HEK293 (cell line): ENCODE data around the gene STX10.

Source experiments
- CTCF ChIA-PET: fragments of 350-600 bp; formaldehyde crosslinking; extraction: SDS; loops from one replicate; lab custom pipeline; 2021; ENCODE audit warnings: antibody characterized with exemption; lab: Yijun Ruan, JAX
- POLR2A ChIA-PET: fragments of 300-600 bp; formaldehyde crosslinking; extraction: SDS; loops from one replicate; lab custom pipeline; 2020; ENCODE audit warnings: antibody characterized with exemption, inconsistent platforms; lab: Yijun Ruan, JAX
- H3K27ac ChIP-seq: fragments of 200-500 bp; sonication (Bioruptor generic); 2 replicates; pipeline ENCODE4 v1.5.1; 2014; ENCODE audit warnings: low read depth, low read length, control low read depth, inconsistent platforms; ENCODE audit errors: extremely low read depth
- H3K36me3 ChIP-seq, 2 experiments: fragments of 200-500 bp in 1 of 2; sonication (Bioruptor generic) in 1 of 2; 1 replicate in 1 of 2; 2 replicates in 1 of 2; pipeline ENCODE4 v1.5.1; 2014 to 2017; ENCODE audit warnings: inconsistent platforms in 2 of 2, low read length in 2 of 2; ENCODE audit not compliant: control insufficient read depth in 2 of 2, insufficient read depth in 1 of 2
- H3K4me1 ChIP-seq: fragments of 200-500 bp; sonication (Bioruptor generic); 2 replicates; pipeline ENCODE4 v1.5.1; 2014; ENCODE audit warnings: mild to moderate bottlenecking, low read length, inconsistent platforms; ENCODE audit not compliant: control insufficient read depth, insufficient read depth
- H3K4me3 ChIP-seq: 2 replicates; pipeline ENCODE4 v1.5.1; 2011; ENCODE audit warnings: low read depth, mild to moderate bottlenecking, control low read depth, low read length, moderate library complexity
- H3K9me3 ChIP-seq: fragments of 200-500 bp; sonication (Bioruptor generic); 2 replicates; pipeline ENCODE4 v1.5.1; 2014; ENCODE audit warnings: low read depth, low read length, inconsistent platforms; ENCODE audit not compliant: control insufficient read depth, insufficient read depth
- EGR2 ChIP-seq: fragments of 450-650 bp; formaldehyde crosslinking; IDR thresholded peaks from 2 replicates; pipeline ENCODE4 v1.5.1; 2016; ENCODE audit warnings: low read depth, missing biosample characterization, missing genetic modification characterization
- KLF8 ChIP-seq: fragments of 450-650 bp; formaldehyde crosslinking; IDR thresholded peaks from 2 replicates; pipeline ENCODE4 v1.5.1; 2016; ENCODE audit warnings: missing biosample characterization, missing genetic modification characterization
- PRDM10 ChIP-seq: fragments of 450-650 bp; formaldehyde crosslinking; IDR thresholded peaks from 2 replicates; pipeline ENCODE4 v1.5.1; 2016; ENCODE audit warnings: missing biosample characterization, missing genetic modification characterization
- ZBTB7A ChIP-seq: fragments of 450-650 bp; formaldehyde crosslinking; IDR thresholded peaks from 2 replicates; pipeline ENCODE4 v1.5.1; 2016; ENCODE audit warnings: low read depth, missing biosample characterization, missing genetic modification characterization
- ZFP41 ChIP-seq: fragments of 450-650 bp; formaldehyde crosslinking; IDR thresholded peaks from 2 replicates; pipeline ENCODE4 v1.5.1; 2016; ENCODE audit warnings: missing biosample characterization, missing genetic modification characterization, borderline replicate concordance
- ZNF155 ChIP-seq: fragments of 450-650 bp; formaldehyde crosslinking; IDR thresholded peaks from 2 replicates; pipeline ENCODE4 v1.5.1; 2016; ENCODE audit warnings: missing biosample characterization, missing genetic modification characterization
- ZNF341 ChIP-seq: fragments of 450-650 bp; formaldehyde crosslinking; IDR thresholded peaks from 2 replicates; pipeline ENCODE4; 2016; ENCODE audit warnings: low read depth, missing biosample characterization, missing genetic modification characterization
- ZNF433 ChIP-seq: fragments of 450-650 bp; formaldehyde crosslinking; IDR thresholded peaks from 2 replicates; pipeline ENCODE4 v1.5.1; 2016; ENCODE audit warnings: missing biosample characterization, missing genetic modification characterization, low read depth
- ZNF488 ChIP-seq: fragments of 450-650 bp; formaldehyde crosslinking; IDR thresholded peaks from 2 replicates; pipeline ENCODE4 v1.5.1; 2016; ENCODE audit warnings: missing biosample characterization, missing genetic modification characterization
- ZNF704 ChIP-seq: fragments of 450-650 bp; formaldehyde crosslinking; IDR thresholded peaks from 2 replicates; pipeline ENCODE4 v1.5.1; 2016; ENCODE audit warnings: missing biosample characterization, missing genetic modification characterization
- ZNF747 ChIP-seq: fragments of 450-650 bp; formaldehyde crosslinking; IDR thresholded peaks from 2 replicates; pipeline ENCODE4 v1.5.1; 2016; ENCODE audit warnings: missing biosample characterization, missing genetic modification characterization
- ZNF776 ChIP-seq: fragments of 450-650 bp; formaldehyde crosslinking; IDR thresholded peaks from 2 replicates; pipeline ENCODE4 v1.5.0; 2017; ENCODE audit warnings: missing biosample characterization, missing genetic modification characterization, borderline replicate concordance
- TF ChIP-seq, protein P1 (sequence below): fragments of 450-650 bp; formaldehyde crosslinking; IDR thresholded peaks from 2 replicates; pipeline ENCODE4 v1.5.1; 2016; ENCODE audit warnings: missing biosample characterization, missing genetic modification characterization

Gene STX10

GRCh38 chr19:13102666-13103580, 47.3 kb downstream of the STX10 start, which contains the start of gene LYL1:
Gene LYL1 (minus strand): TSS chr19:13102858. CDS start chr19:13101171, 1,687 bp downstream.
- H3K4me1 ChIP-seq, result no peaks in the 10 kb centered on the region
- peaks cover 0 to 38% of the 10 kb centered on the region in 2 experiments; a peak in 2 of 3 replicates for H3K36me3 ChIP-seq
- H3K4me3 ChIP-seq, result no peak within 1 kb of the TSS
- no peak within 1 kb of the TSS for H3K27ac ChIP-seq
- no peaks in the 10 kb centered on the region for H3K9me3 ChIP-seq
- ChIA-PET POLR2A (no interaction called here), CTCF (no interaction called here)
- TF ChIP-seq ZNF341 (tag by site-specific recombination) (peak; percentile 51; the same call in 1 of the 2 replicates), ZNF155 (tag by site-specific recombination) (no peak)

- no peak overlapping the region for H3K4me3 ChIP-seq
- TF ChIP-seq EGR2 (no peak), ZNF747 (no peak), ZNF704 (tag by site-specific recombination) (no peak), ZNF433 (tag by site-specific recombination) (no peak), ZFP41 (tag by site-specific recombination) (no peak), ZBTB7A (tag by site-specific recombination) (no peak), ZNF488 (no peak), PRDM10 (tag by site-specific recombination) (no peak), KLF8 (tag by site-specific recombination) (no peak), ZNF776 (tag by site-specific recombination) (no peak)
- TF ChIP-seq, protein P1, sequence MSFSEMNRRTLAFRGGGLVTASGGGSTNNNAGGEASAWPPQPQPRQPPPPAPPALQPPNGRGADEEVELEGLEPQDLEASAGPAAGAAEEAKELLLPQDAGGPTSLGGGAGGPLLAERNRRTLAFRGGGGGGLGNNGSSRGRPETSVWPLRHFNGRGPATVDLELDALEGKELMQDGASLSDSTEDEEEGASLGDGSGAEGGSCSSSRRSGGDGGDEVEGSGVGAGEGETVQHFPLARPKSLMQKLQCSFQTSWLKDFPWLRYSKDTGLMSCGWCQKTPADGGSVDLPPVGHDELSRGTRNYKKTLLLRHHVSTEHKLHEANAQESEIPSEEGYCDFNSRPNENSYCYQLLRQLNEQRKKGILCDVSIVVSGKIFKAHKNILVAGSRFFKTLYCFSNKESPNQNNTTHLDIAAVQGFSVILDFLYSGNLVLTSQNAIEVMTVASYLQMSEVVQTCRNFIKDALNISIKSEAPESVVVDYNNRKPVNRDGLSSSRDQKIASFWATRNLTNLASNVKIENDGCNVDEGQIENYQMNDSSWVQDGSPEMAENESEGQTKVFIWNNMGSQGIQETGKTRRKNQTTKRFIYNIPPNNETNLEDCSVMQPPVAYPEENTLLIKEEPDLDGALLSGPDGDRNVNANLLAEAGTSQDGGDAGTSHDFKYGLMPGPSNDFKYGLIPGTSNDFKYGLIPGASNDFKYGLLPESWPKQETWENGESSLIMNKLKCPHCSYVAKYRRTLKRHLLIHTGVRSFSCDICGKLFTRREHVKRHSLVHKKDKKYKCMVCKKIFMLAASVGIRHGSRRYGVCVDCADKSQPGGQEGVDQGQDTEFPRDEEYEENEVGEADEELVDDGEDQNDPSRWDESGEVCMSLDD (tag by site-specific recombination), result no peak
- TF ChIP-seq, all 188 proteins: peak for 0
- no peaks in the 10 kb centered on the region for H3K9me3 ChIP-seq
- POLR2A ChIA-PET, result no interaction called here
- CTCF ChIA-PET, result no interaction called here
- no peaks in the 10 kb centered on the region for H3K4me1 ChIP-seq
- H3K36me3 ChIP-seq, result peaks cover 0 to 34% of the 10 kb centered on the region in 2 experiments; a peak in 2 of 3 replicates
- no peak overlapping the region for H3K27ac ChIP-seq
These were observed 47.8 kb downstream of the STX10 start for GRCh38 chr19:13102416-13102665.
